Epithelial cell of umbilical artery (primary cell): ENCODE measurements around the gene CCDC69. TPM values are rescaled to one million over a fixed set of nuclear protein-coding genes. Genes with fewer than 3 reads are reported as not detected.

Experiments
- total RNA-seq: library from RNA; depleted of rRNA; stranded (reverse); fragments of >200 nt; gene quantifications from 2 replicates; pipeline ENCODE4 v1.2.3, GENCODE V29; 2014

The CCDC69 gene, protein sequence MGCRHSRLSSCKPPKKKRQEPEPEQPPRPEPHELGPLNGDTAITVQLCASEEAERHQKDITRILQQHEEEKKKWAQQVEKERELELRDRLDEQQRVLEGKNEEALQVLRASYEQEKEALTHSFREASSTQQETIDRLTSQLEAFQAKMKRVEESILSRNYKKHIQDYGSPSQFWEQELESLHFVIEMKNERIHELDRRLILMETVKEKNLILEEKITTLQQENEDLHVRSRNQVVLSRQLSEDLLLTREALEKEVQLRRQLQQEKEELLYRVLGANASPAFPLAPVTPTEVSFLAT
- 2.6 and 4.6 TPM in 2 replicates for total RNA-seq

DNA sequence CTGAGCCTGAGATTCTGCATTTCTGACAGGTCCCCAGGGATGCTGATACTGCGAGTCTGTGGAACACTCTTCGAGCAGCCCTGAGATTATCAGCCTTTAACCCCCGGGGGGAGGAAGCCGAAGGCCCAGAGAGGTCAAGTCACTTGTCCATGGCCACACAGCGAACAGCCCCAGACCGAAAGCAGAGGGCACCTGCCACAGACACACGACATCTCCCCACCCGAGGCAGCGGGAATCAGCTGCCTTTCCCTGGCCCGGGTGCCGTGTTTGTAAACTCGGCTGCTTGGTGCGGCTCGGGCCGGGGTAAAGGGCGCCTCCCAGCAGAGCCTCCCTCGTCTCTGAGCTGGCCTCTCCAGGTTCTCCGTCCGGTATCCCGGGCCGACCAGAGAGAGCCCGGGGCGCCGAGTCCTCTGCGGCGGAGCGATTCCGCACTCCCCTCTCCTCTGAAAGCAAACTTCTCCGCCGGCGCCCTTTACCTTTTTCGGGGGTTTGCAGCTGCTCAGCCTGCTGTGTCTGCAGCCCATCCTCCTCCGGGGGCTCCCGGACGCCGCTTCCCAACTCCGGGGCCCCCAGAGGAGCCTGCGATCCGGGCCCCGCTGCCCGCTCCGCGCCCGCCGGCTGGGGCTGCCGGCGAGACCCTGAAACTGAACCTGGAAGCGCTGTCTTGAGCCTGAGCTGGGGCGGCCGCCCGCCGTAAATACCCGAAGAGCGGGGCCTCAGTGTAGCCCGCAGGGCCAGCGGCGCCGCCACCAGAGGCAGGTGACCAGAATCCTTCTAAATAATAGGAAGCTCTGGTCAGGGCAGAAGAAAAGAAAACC, at the start of gene CCDC69:
TSS of gene CCDC69 (minus strand) at position 646 of the 818 bp plus-strand sequence. CDS start at position 524, 122 bp downstream.

DNA sequence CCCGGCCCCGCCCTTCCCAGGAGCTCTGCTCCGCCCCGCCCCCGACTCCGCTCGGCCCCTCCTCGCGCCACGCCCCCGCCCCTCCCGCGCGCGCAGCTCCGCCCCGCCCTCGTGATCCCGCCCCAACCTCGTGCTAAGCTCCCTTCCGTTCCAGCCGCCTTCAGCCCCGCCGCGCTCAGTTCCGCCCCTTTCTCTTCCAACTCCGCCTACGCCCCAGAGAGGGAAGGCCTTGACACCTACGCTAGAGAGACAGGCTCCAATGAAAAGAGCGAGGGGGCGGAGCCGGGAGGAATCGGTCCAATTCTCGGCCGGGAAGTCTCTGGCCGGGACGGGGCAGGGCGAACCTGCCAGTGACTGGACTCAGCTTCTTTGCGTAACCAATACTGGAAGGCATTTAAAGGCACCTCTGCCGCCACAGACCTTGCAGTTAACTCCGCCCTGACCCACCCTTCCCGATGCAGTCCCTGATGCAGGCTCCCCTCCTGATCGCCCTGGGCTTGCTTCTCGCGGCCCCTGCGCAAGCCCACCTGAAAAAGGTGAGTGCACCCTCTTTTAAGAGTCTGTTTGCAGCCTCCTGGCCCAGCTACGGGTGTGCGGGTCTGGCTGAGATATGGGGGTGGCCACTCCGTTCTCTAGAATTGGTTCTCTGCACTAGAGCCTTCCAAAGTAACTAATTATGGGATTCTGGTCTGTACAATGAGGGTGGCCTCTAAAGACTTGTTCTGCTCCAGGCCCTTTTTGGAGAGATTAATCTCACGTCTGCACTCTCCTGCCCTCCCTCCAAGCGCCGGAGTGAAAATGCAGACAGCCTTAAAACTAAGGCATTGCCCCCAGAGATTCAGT, 29.1 kb upstream of the CCDC69 start, which contains the start of gene GM2A:
TSS of gene GM2A (plus strand) at position 424 of the 843 bp plus-strand sequence. CDS start at position 456, 32 bp downstream.

DNA sequence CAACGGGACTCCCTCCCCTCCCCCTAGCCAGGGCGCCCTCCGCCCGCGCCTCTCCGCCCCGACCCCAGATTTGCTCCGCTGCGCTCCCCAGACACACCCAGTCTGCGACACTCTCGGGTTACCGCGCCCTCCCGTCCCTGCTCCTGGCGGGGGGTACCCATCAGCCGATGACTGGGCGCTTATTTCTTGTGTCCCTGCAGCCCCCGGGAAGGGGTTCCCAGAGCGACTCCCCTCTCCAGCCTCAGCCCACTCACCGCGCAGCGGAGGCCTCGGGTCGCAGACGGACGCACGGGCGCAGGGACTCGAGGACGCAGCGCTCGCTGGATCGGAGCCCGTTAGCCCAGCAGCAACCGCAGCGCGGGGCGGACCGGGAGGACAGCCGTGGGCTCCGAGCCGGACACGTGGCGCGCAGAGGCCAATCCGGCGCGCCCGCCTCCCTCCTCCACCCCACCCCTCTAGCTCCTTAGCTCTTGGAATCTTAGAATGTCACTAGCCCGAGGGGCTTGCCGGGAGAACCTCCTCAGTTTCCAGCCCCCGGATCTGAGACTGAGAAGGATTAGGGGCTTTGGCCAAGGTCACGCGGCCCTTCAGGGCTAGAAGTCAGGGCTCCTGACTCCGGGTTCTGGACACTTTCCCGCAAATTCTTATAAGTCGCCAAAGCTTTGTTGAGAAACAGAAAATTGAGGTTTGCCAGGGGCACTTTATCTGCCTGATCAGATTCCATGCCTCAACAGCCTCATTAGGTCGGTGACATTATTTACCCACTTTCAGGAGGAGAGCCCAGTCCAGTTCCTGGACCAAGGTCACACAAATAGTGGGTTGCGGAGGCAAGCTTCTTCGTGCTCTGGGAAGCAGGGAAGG, 66.2 kb downstream of the CCDC69 start, which contains the start of gene ANXA6:
TSS of gene ANXA6 (minus strand) at position 354 of the 861 bp plus-strand sequence. CDS start 9,878 bp downstream, outside the sequence.

Other genes with a start within 250 kb of the CCDC69 start
- 2.3 and 2.6 TPM in 2 replicates for gene GPX3, start 203.5 kb downstream of the CCDC69 start, total RNA-seq
- 59.8 and 67.8 TPM in 2 replicates for gene TNIP1, start 143.1 kb downstream of the CCDC69 start, total RNA-seq
- gene ANXA6, start 66.3 kb downstream of the CCDC69 start, total RNA-seq = 292 and 376 TPM in 2 replicates
- gene GM2A, start 29.1 kb upstream of the CCDC69 start, total RNA-seq = 8.8 and 11.4 TPM in 2 replicates
- gene SLC36A3, start 79.7 kb upstream of the CCDC69 start, total RNA-seq = not detected in 2 replicates
- not detected in 2 replicates for gene SLC36A2, start 123.5 kb upstream of the CCDC69 start, total RNA-seq
- gene SLC36A1, start 223.5 kb upstream of the CCDC69 start, total RNA-seq = 2.6 and 5.9 TPM in 2 replicates